ELF-1 (cell line): ENCODE results near the gene ECHDC1.

Source experiments
- DNase-seq: peaks from one replicate; pipeline ENCODE4 v3.0.0-alpha.2; 2016; ENCODE audit warnings: low read depth, low spot score

The ECHDC1 gene

GRCh38 chr6:127289934-127290333 is 53.5 kb downstream of the ECHDC1 start:
- no peak for DNase-seq

GRCh38 chr6:127288705-127289104 is 54.7 kb downstream of the ECHDC1 start:
- no peak for DNase-seq

- no peak for DNase-seq
Observed at GRCh38 chr6:127282184-127282583, 61.2 kb downstream of the ECHDC1 start.

GRCh38 chr6:127279815-127280214 is 63.6 kb downstream of the ECHDC1 start:
- DNase-seq, result no peak

- no peak for DNase-seq
Observed at GRCh38 chr6:127277878-127278843, 65.2 kb downstream of the ECHDC1 start.

- DNase-seq, result no peak
Observed at GRCh38 chr6:127276331-127276730, 67.1 kb downstream of the ECHDC1 start.

- no peak for DNase-seq
Observed at GRCh38 chr6:127273499-127273898, 69.9 kb downstream of the ECHDC1 start.

- no peak for DNase-seq
Observed at GRCh38 chr6:127272576-127272975, 70.8 kb downstream of the ECHDC1 start.

- DNase-seq, result no peak
Observed at GRCh38 chr6:127267646-127268625, 75.5 kb downstream of the ECHDC1 start.

GRCh38 chr6:127266892-127267645 is 76.3 kb downstream of the ECHDC1 start:
- DNase-seq, result peak; percentile 76

GRCh38 chr6:127266178-127266891 is 77.1 kb downstream of the ECHDC1 start, which contains the start of gene RNF146:
Gene RNF146 (plus strand): TSS chr6:127266864. CDS start chr6:127280339, 13,475 bp downstream.
- DNase-seq, result peak; percentile 90

GRCh38 chr6:127263481-127263880 is 79.9 kb downstream of the ECHDC1 start:
- DNase-seq, result no peak

GRCh38 chr6:127262896-127263295 is 80.5 kb downstream of the ECHDC1 start:
- DNase-seq, result no peak

GRCh38 chr6:127255286-127255685 is 88.1 kb downstream of the ECHDC1 start:
- no peak for DNase-seq

GRCh38 chr6:127249621-127250020 is 93.8 kb downstream of the ECHDC1 start:
- DNase-seq, result no peak

GRCh38 chr6:127247114-127248096 is 96.0 kb downstream of the ECHDC1 start:
- DNase-seq, result no peak

GRCh38 chr6:127243501-127243900 is 99.9 kb downstream of the ECHDC1 start:
- no peak for DNase-seq
